ENCODE data around the gene SEMA3G.

DNA sequence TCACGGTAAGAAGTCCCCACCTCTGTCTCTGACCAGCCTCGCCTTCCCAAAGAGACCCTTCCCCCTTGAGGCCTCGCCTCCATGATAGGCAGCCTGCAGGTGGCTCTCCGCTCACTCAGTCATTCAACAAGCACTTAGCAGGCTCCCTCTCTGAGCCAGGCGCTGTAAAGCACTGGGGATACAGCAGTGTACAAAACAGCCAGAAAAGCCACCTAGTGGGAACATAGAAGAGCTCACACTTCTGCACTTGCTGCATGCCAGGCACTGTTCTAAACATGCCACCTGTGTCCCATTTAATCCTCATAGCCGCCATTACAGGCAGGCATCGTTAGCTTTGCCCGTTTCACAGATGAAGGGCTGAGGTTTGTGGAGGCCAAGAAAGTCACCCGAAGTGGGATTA, 56.0 kb downstream of the SEMA3G start:
- TF ChIP-seq CTCF (IDR thresholded peaks at IDR 0.05; ENCODE audit: insufficient read depth, low read length) (no peak), POLR2AphosphoS5 (IDR thresholded peaks at IDR 0.05; ENCODE audit: low read depth) (no peak), GABPA (IDR thresholded peaks at IDR 0.05; ENCODE audit: low read depth) (no peak)
- TF ChIP-seq, protein P1, sequence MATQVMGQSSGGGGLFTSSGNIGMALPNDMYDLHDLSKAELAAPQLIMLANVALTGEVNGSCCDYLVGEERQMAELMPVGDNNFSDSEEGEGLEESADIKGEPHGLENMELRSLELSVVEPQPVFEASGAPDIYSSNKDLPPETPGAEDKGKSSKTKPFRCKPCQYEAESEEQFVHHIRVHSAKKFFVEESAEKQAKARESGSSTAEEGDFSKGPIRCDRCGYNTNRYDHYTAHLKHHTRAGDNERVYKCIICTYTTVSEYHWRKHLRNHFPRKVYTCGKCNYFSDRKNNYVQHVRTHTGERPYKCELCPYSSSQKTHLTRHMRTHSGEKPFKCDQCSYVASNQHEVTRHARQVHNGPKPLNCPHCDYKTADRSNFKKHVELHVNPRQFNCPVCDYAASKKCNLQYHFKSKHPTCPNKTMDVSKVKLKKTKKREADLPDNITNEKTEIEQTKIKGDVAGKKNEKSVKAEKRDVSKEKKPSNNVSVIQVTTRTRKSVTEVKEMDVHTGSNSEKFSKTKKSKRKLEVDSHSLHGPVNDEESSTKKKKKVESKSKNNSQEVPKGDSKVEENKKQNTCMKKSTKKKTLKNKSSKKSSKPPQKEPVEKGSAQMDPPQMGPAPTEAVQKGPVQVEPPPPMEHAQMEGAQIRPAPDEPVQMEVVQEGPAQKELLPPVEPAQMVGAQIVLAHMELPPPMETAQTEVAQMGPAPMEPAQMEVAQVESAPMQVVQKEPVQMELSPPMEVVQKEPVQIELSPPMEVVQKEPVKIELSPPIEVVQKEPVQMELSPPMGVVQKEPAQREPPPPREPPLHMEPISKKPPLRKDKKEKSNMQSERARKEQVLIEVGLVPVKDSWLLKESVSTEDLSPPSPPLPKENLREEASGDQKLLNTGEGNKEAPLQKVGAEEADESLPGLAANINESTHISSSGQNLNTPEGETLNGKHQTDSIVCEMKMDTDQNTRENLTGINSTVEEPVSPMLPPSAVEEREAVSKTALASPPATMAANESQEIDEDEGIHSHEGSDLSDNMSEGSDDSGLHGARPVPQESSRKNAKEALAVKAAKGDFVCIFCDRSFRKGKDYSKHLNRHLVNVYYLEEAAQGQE (IDR thresholded peaks at IDR 0.05; ENCODE audit: insufficient replicate concordance, low read depth) = no peak

Measured in HL-60 (cell line).